Ishikawa (cell line): ENCODE results near the gene TSPAN31.

Experiments used
- CEBPB ChIP-seq: IDR thresholded peaks from 2 replicates; pipeline ENCODE4 v1.6.1; 2012
- TAF1 ChIP-seq: IDR thresholded peaks from 2 replicates; pipeline ENCODE4 v1.6.1; 2012; ENCODE audit warnings: low read depth, mild to moderate bottlenecking
- YY1 ChIP-seq: IDR thresholded peaks from 2 replicates; pipeline ENCODE4 v1.6.1; 2012; ENCODE audit warnings: low read depth

DNA sequence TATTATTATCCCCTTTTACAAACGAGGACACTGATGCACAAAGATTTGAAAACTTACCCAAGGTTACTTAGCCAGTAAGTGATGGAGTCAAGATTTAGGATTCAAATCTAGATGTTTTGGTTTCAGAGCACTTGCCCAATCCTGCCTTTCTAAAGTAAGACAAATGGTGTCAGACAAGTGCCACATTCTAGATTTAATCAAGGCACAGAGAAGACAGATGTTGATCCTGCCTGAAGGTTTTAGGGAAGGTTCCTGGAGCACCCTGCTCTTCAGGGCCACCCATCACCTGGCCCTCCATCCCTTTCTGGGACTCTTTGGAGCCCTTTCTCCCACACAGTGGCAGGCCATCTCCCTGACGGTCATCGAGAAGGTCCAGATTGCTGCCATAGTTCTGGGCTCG lies 12.9 kb downstream of the TSPAN31 start:
- no peak for TF ChIP-seq YY1
- no peak for TF ChIP-seq CEBPB
- TF ChIP-seq TAF1: no peak
